GM21447 (cell line): ENCODE results near the gene NPTX2.

ENCODE experiments used
- ATAC-seq: cut with Tn5 transposase; IDR thresholded peaks from one replicate; pipeline ENCODE4 v1.9.1; 2021; ENCODE audit not compliant: unreplicated experiment

Gene NPTX2

GRCh38 chr7:98617960-98618418, 904 bp downstream of the NPTX2 start:
- no peak for ATAC-seq

GRCh38 chr7:98618786-98619185, 1.7 kb downstream of the NPTX2 start:
- ATAC-seq, result no peak

- no peak for ATAC-seq
Observed at GRCh38 chr7:98619450-98620321, 2.6 kb downstream of the NPTX2 start.

- no peak for ATAC-seq
Observed at GRCh38 chr7:98621573-98622482, 4.7 kb downstream of the NPTX2 start.

- no peak for ATAC-seq
Observed at GRCh38 chr7:98622926-98623325, 5.8 kb downstream of the NPTX2 start.

GRCh38 chr7:98624846-98625420, 7.8 kb downstream of the NPTX2 start:
- no peak for ATAC-seq

GRCh38 chr7:98626460-98627412, 9.7 kb downstream of the NPTX2 start:
- no peak for ATAC-seq

- no peak for ATAC-seq
Observed at GRCh38 chr7:98627413-98627790, 10.3 kb downstream of the NPTX2 start.

GRCh38 chr7:98628418-98628817, 11.3 kb downstream of the NPTX2 start:
- no peak for ATAC-seq

- ATAC-seq, result no peak
Observed at GRCh38 chr7:98629001-98629431, 11.9 kb downstream of the NPTX2 start.

- no peak for ATAC-seq
Observed at GRCh38 chr7:98630149-98630548, 13.1 kb downstream of the NPTX2 start.

- ATAC-seq, result no peak
Observed at GRCh38 chr7:98630770-98631169, 13.7 kb downstream of the NPTX2 start.

- no peak for ATAC-seq
Observed at GRCh38 chr7:98638853-98639252, 21.8 kb downstream of the NPTX2 start.

GRCh38 chr7:98640375-98640774, 23.3 kb downstream of the NPTX2 start:
- ATAC-seq, result no peak

GRCh38 chr7:98641646-98642500, 24.8 kb downstream of the NPTX2 start:
- peak; percentile 76 for ATAC-seq

- peak; percentile 23 for ATAC-seq
Observed at GRCh38 chr7:98643236-98643985, 26.3 kb downstream of the NPTX2 start.

GRCh38 chr7:98646465-98646864, 29.4 kb downstream of the NPTX2 start:
- ATAC-seq, result no peak

- no peak for ATAC-seq
Observed at GRCh38 chr7:98647326-98647725, 30.2 kb downstream of the NPTX2 start.

GRCh38 chr7:98651760-98652159, 34.7 kb downstream of the NPTX2 start:
- ATAC-seq, result no peak
